Fibroblast of pulmonary artery (primary cell): ENCODE data around the gene SERGEF.

Source experiments
- DNase-seq: peaks from one replicate; pipeline ENCODE4 v3.0.0-alpha.2; 2010; ENCODE audit warnings: low read depth
- H3K4me3 ChIP-seq: replicated peaks from 2 replicates; pipeline ENCODE4 v1.5.1; 2011; ENCODE audit warnings: low read depth, mild to moderate bottlenecking, control low read depth, low read length, moderate library complexity
- CTCF ChIP-seq: IDR thresholded peaks from 2 replicates; pipeline ENCODE4 v1.5.1; 2011; ENCODE audit warnings: mild to moderate bottlenecking, control low read depth, low read length, inconsistent platforms; ENCODE audit errors: missing control alignments

Gene SERGEF

GRCh38 chr11:17828311-17828751 is 184.5 kb downstream of the SERGEF start:
- no peak overlapping the region for H3K4me3 ChIP-seq
- peak; percentile 30 for DNase-seq
- no peak for TF ChIP-seq CTCF

- peak; percentile 4 for TF ChIP-seq CTCF
- no peak overlapping the region for H3K4me3 ChIP-seq
- no peak for DNase-seq
Observed at GRCh38 chr11:17827006-17827405, 185.8 kb downstream of the SERGEF start.

DNA sequence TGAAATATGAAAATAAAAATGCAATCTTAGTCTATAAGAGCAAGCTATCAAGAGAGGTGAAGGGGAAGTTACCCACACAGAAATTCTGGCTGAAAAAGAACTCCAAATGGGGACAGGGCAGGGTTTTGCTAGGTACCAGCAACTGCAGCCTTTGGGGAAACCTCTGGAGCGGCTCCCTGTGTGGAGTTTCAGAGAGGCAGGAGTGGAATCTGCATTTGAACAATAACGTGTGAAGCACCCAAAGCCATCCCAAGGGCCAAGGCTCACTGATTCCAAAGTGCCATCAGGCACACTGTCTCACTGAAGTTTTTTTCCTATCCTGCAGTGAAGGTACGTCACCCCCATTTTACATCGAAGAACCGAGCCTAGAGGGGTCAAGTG is 190.5 kb downstream of the SERGEF start:
- no peak for DNase-seq
- no peak for TF ChIP-seq CTCF
- H3K4me3 ChIP-seq, result no peak overlapping the region

- no peak for TF ChIP-seq CTCF
- no peak overlapping the region for H3K4me3 ChIP-seq
- peak; percentile 90 for DNase-seq
Observed at GRCh38 chr11:17821648-17822400, 191.0 kb downstream of the SERGEF start.

GRCh38 chr11:17816232-17816931 is 196.5 kb downstream of the SERGEF start:
- no peak for DNase-seq
- no peak for TF ChIP-seq CTCF
- H3K4me3 ChIP-seq, result no peak overlapping the region

GRCh38 chr11:17814546-17814945 is 198.3 kb downstream of the SERGEF start:
- TF ChIP-seq CTCF, result no peak
- DNase-seq, result no peak
- H3K4me3 ChIP-seq, result no peak overlapping the region
